NB4 (cell line): ENCODE measurements around the gene MYORG.
"Not testable (repeated sequence)": the region's sequence is repeated elsewhere in the genome, so short reads cannot be mapped to it uniquely, and the experiment has no call there.

Experiments used
- DNase-seq: peaks from one replicate; pipeline ENCODE4 v3.0.0; 2010; ENCODE audit warnings: low read depth
- H3K4me3 ChIP-seq: one replicate; pipeline ENCODE4 v1.5.1; 2011; ENCODE audit warnings: mild to moderate bottlenecking, low read depth, low read length, moderate library complexity
- CTCF ChIP-seq: IDR thresholded peaks from one replicate; pipeline ENCODE4 v1.5.1; 2012; ENCODE audit warnings: low read depth, low read length
- MAX ChIP-seq: IDR thresholded peaks from 2 replicates; pipeline ENCODE4 v1.6.1; 2011; ENCODE audit warnings: low read depth, low read length
- MYC ChIP-seq: IDR thresholded peaks from 2 replicates; pipeline ENCODE4 v1.6.1; 2011; ENCODE audit warnings: low read depth, low read length
- POLR2A ChIP-seq: IDR thresholded peaks from 2 replicates; pipeline ENCODE4 v1.6.1; 2011; ENCODE audit warnings: mild to moderate bottlenecking; ENCODE audit not compliant: insufficient read length; ENCODE audit errors: extremely low read depth

MYORG gene

GRCh38 chr9:34369636-34370035 is 7.1 kb downstream of the MYORG start:
- TF ChIP-seq CTCF = no peak
- no peak for TF ChIP-seq MYC
- TF ChIP-seq POLR2A = no peak
- no peak for TF ChIP-seq MAX
- no peak overlapping the region for H3K4me3 ChIP-seq
- no peak for DNase-seq

- not testable (repeated sequence) for H3K4me3 ChIP-seq, DNase-seq
Observed at GRCh38 chr9:34368796-34369195, 7.9 kb downstream of the MYORG start.

- DNase-seq, H3K4me3 ChIP-seq: not testable (repeated sequence)
Observed at GRCh38 chr9:34367751-34368410, 8.8 kb downstream of the MYORG start.

GRCh38 chr9:34366365-34366764 is 10.3 kb downstream of the MYORG start:
- no peak for DNase-seq
- H3K4me3 ChIP-seq = no peak overlapping the region
- no peak for TF ChIP-seq CTCF
- TF ChIP-seq POLR2A = no peak
- TF ChIP-seq MAX = no peak
- no peak for TF ChIP-seq MYC

GRCh38 chr9:34365282-34365681 is 11.4 kb downstream of the MYORG start:
- DNase-seq = no peak
- no peak overlapping the region for H3K4me3 ChIP-seq
- TF ChIP-seq MAX (no peak), CTCF (no peak), POLR2A (no peak), MYC (no peak)

- TF ChIP-seq POLR2A = no peak
- TF ChIP-seq CTCF = no peak
- TF ChIP-seq MYC = no peak
- no peak for TF ChIP-seq MAX
- H3K4me3 ChIP-seq = no peak overlapping the region
- DNase-seq = no peak
Observed at GRCh38 chr9:34363619-34364351, 12.9 kb downstream of the MYORG start.

- H3K4me3 ChIP-seq = no peak overlapping the region
- TF ChIP-seq MAX (no peak), CTCF (no peak), POLR2A (no peak), MYC (no peak)
- no peak for DNase-seq
Observed at GRCh38 chr9:34362614-34363214, 14.0 kb downstream of the MYORG start.

GRCh38 chr9:34352957-34353356 is 23.7 kb downstream of the MYORG start:
- DNase-seq, H3K4me3 ChIP-seq: not testable (repeated sequence)

GRCh38 chr9:34352122-34352652 is 24.5 kb downstream of the MYORG start:
- not testable (repeated sequence) for DNase-seq, H3K4me3 ChIP-seq
